Activated CD8-positive, alpha-beta T cell treated with anti-CD3 and anti-CD28 coated beads for 36 hours (primary cell): ENCODE results near the gene MAP1B. TPM values are rescaled to one million over a fixed set of nuclear protein-coding genes. Genes with fewer than 3 reads are reported as not detected.

Experiments used
- ATAC-seq: fragments of 200-7000 bp; cut with Tn5 transposase; one replicate; pipeline ENCODE4 v1.10.0; 2021; ENCODE audit warnings: mild to moderate bottlenecking, moderate library complexity
- CTCF ChIA-PET: fragments of 350-600 bp; sonication (Branson Sonifier 250); formaldehyde crosslinking; loops from one replicate; lab custom pipeline; 2021; ENCODE audit warnings: antibody characterized with exemption; lab: Charles Lee
- POLR2A ChIA-PET: fragments of 350-600 bp; sonication (Branson Sonifier 250); formaldehyde crosslinking; loops from one replicate; lab custom pipeline; 2021; ENCODE audit warnings: antibody characterized with exemption; lab: Charles Lee
- DNase-seq: peaks from one replicate; pipeline ENCODE4 v3.0.0-alpha.2; 2020
- H3K27ac Mint-ChIP-seq: one replicate; pipeline ENCODE4 v1.8.0; 2021; ENCODE audit warnings: mild to moderate bottlenecking, mixed read lengths
- H3K27me3 Mint-ChIP-seq: one replicate; pipeline ENCODE4 v1.8.0; 2021; ENCODE audit warnings: mixed read lengths
- H3K36me3 Mint-ChIP-seq: one replicate; pipeline ENCODE4 v1.8.0; 2021; ENCODE audit warnings: low read depth, mixed read lengths
- H3K4me1 Mint-ChIP-seq: one replicate; pipeline ENCODE4 v1.8.0; 2021; ENCODE audit warnings: low read depth, mixed read lengths
- H3K4me3 Mint-ChIP-seq: one replicate; pipeline ENCODE4 v1.8.0; 2021; ENCODE audit warnings: mild to moderate bottlenecking, moderate library complexity, mixed read lengths
- H3K9me3 Mint-ChIP-seq: one replicate; pipeline ENCODE4 v1.8.0; 2021; ENCODE audit warnings: mixed read lengths
- intact Hi-C: fragments of 100-400 bp; cut with micrococcal nuclease; formaldehyde crosslinking; loops from one replicate; pipeline ENCODE4 v1.10.0; 2022
- total RNA-seq, 2 experiments: library from RNA; stranded (reverse); gene quantifications; one replicate each; pipeline ENCODE4 v1.2.3, GENCODE V29; 2021
- TF ChIP-seq, protein P1 (sequence below): fragments of 200-600 bp; IDR thresholded peaks from one replicate; pipeline ENCODE4 v1.8.0; 2022; ENCODE audit warnings: antibody characterized with exemption, mild to moderate bottlenecking

The MAP1B gene
- total RNA-seq, 2 experiments from 2014 or later, result 0.09 to 0.25 TPM

DNA sequence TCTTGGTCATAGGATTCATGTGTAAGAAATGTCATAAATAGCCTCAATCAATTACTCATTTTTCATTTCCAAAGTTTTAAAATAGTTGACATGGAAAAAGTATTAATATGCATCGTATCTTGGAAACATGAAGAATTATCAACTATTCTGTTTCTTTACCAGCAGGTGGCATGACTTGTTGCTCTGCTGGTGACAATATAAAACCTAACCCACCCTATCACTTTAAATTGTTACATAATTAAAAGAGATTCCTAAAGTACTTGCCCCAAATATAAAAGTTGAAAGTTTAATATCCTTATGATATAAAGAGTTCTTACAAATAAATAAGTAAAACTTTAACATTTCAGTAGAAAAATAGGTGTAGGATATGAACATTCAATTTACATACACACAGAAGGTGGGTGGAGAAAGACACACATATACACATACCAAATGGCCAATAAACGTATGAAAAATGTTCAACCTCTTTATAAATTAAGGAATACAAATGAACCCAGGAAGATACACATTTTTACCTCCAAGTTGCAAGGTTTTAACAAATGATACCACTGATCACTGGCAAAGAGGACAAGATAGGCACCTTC, 30.6 kb downstream of the MAP1B start:
- peaks cover 13% of the 10 kb centered on the region for H3K4me1 Mint-ChIP-seq
- POLR2A ChIA-PET, result no interaction called here
- DNase-seq (no peak), ATAC-seq (no peak)
- no peaks in the 10 kb centered on the region for H3K9me3 Mint-ChIP-seq
- peaks cover 44% of the 10 kb centered on the region for H3K27me3 Mint-ChIP-seq
- CTCF ChIA-PET, result interaction anchor here (0.8 kb wide), 1 partner anchor 12 kb away, joined by 3 read pairs; no protein-coding TSS in a partner anchor
- TF ChIP-seq, protein P1, sequence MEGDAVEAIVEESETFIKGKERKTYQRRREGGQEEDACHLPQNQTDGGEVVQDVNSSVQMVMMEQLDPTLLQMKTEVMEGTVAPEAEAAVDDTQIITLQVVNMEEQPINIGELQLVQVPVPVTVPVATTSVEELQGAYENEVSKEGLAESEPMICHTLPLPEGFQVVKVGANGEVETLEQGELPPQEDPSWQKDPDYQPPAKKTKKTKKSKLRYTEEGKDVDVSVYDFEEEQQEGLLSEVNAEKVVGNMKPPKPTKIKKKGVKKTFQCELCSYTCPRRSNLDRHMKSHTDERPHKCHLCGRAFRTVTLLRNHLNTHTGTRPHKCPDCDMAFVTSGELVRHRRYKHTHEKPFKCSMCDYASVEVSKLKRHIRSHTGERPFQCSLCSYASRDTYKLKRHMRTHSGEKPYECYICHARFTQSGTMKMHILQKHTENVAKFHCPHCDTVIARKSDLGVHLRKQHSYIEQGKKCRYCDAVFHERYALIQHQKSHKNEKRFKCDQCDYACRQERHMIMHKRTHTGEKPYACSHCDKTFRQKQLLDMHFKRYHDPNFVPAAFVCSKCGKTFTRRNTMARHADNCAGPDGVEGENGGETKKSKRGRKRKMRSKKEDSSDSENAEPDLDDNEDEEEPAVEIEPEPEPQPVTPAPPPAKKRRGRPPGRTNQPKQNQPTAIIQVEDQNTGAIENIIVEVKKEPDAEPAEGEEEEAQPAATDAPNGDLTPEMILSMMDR, result peak; percentile 73
- intact Hi-C loops, result loop anchor here (2.0 kb wide), 1 partner anchor 171 kb away; no protein-coding TSS in a partner anchor
- H3K36me3 Mint-ChIP-seq, result no peaks in the 10 kb centered on the region
- no peak overlapping the region for H3K27ac Mint-ChIP-seq
- H3K4me3 Mint-ChIP-seq, result no peak overlapping the region

DNA sequence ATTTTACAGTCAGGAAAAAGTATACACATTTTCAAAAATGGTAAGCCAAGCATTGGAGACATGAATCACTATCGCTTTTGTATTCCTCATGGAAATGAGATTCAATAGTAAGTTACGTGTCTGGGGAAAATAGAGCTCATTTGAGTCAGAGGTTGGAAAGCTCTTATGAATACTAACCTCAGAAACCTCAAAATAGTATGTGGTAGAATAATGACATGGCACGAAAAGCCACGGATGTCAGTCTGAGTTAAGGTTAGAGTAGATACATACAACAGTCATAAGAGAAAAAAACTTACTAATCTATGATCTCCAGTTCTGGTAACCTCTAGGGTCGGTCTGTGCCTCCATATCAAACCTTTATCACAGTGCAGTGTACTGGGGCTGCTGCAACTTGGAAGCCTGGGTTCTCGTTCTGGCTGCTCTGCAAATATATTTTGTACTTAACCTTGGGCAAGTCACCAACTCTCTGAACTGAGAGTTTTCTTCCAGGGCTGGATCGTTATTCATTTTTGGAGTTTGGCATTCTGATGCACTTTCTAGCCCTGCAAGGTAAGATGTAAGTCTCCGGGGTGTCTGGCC, 31.8 kb downstream of the MAP1B start:
- H3K27me3 Mint-ChIP-seq, result peaks cover 38% of the 10 kb centered on the region
- CTCF ChIA-PET, result interaction anchor here (1.0 to 2.9 kb wide), 2 partner anchors 170 to 176 kb away, joined by 3 to 7 read pairs; no protein-coding TSS in a partner anchor
- DNase-seq, result peak; percentile 27

DNA sequence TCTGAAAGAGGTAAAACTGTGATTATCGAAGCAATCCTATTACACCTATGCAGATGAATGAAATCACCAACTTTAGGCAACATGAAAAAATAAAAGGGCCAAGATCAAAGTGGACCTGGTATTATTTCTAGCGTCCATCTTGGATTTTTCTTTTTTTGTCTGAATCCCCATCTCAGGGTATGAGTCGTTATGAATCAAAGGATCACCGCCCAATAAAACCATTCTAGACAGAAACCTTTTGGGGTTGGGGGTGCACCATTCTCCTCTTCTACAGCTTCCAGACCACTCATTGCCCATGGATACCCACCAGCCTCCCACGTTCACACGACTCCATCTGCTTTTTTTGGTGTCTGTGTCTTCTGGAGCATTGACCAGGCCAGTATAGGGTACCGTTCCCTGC, 33.4 kb downstream of the MAP1B start:
- TF ChIP-seq, protein P1, result no peak
- ATAC-seq (no peak), DNase-seq (no peak)
- H3K4me3 Mint-ChIP-seq, result no peak overlapping the region
- ChIA-PET CTCF (interaction anchor here (2.9 kb wide), 1 partner anchor 168 kb away, joined by 7 read pairs; no protein-coding TSS in a partner anchor), POLR2A (no interaction called here)
- no peak overlapping the region for H3K27ac Mint-ChIP-seq
- H3K36me3 Mint-ChIP-seq, result no peaks in the 10 kb centered on the region
- H3K4me1 Mint-ChIP-seq, result peaks cover 13% of the 10 kb centered on the region
- H3K27me3 Mint-ChIP-seq, result peaks cover 36% of the 10 kb centered on the region
- intact Hi-C loops, result no loop called here
- no peaks in the 10 kb centered on the region for H3K9me3 Mint-ChIP-seq

More for the DNA sequence above, 31.8 kb downstream of the MAP1B start:
- TF ChIP-seq, protein P1, result no peak
- no peak overlapping the region for H3K27ac Mint-ChIP-seq
- intact Hi-C loops, result loop anchor here (2.0 kb wide), 1 partner anchor 170 kb away; no protein-coding TSS in a partner anchor
- peak; percentile 94 for ATAC-seq
- no peaks in the 10 kb centered on the region for H3K9me3 Mint-ChIP-seq
- H3K36me3 Mint-ChIP-seq, result no peaks in the 10 kb centered on the region
- peaks cover 13% of the 10 kb centered on the region for H3K4me1 Mint-ChIP-seq
- POLR2A ChIA-PET, result no interaction called here
- no peak overlapping the region for H3K4me3 Mint-ChIP-seq

DNA sequence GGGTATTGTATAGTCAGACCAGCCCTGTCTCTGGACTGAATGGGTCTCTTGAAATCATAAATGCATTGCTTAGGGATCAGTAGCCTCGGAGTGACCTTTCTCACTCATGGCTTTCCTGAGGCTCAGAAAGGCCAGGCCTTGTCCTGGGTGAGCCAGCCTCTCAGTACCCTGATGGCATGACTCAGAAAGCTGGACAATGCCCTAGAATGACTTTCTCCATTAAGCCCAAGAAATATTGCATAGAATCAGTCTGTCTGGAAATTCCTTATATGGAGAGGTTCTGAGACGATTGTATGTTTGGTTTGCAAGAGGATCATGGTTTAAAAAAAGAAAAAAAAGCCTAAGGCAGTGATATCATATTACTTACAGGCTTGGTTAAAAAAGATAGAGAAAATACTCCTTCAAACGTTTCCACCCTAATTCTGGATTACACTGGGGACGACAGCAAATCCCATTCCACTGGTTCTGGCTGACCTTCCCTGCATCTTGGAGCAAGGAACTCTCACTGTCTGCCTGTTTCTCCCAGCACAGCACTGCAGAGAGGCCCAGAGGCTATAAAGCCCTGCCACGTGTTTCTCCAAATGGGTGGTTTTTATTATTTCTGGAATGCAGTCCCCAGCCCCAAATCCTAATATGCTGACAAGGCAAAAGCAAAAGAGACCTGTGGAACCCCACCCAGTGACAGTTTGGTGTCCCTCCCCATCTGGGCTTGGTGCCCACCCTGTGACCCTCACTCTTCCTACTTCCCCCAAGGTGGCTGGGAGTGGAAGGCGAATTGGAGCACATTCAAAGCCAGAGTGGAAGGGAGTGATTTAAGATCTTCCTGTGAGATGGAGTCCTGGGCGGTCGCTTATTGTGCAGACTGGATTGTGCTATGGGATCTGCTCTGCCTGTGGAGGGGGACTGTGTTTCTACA, 34.4 kb downstream of the MAP1B start:
- POLR2A ChIA-PET, result no interaction called here
- CTCF ChIA-PET, result no interaction called here
- H3K27ac Mint-ChIP-seq, result no peak overlapping the region

More for the DNA sequence above, 34.4 kb downstream of the MAP1B start:
- intact Hi-C loops, result no loop called here
- ATAC-seq (no peak), DNase-seq (no peak)
- Mint-ChIP-seq H3K4me1 (peaks cover 13% of the 10 kb centered on the region), H3K27me3 (peaks cover 32% of the 10 kb centered on the region), H3K4me3 (no peak overlapping the region), H3K36me3 (no peaks in the 10 kb centered on the region), H3K9me3 (no peaks in the 10 kb centered on the region)
- TF ChIP-seq, protein P1, result no peak
